Activated CD8-positive, alpha-beta T cell treated with anti-CD3 and anti-CD28 coated beads for 36 hours (primary cell): ENCODE measurements around the gene CMIP. TPM values are rescaled to one million over a fixed set of nuclear protein-coding genes. Genes with fewer than 3 reads are reported as not detected.

Experiments used
- ATAC-seq: fragments of 200-7000 bp; cut with Tn5 transposase; one replicate; pipeline ENCODE4 v1.10.0; 2021; ENCODE audit warnings: mild to moderate bottlenecking, moderate library complexity
- CTCF ChIA-PET: fragments of 350-600 bp; sonication (Branson Sonifier 250); formaldehyde crosslinking; loops from one replicate; lab custom pipeline; 2021; ENCODE audit warnings: antibody characterized with exemption; lab: Charles Lee
- POLR2A ChIA-PET: fragments of 350-600 bp; sonication (Branson Sonifier 250); formaldehyde crosslinking; loops from one replicate; lab custom pipeline; 2021; ENCODE audit warnings: antibody characterized with exemption; lab: Charles Lee
- DNase-seq: peaks from one replicate; pipeline ENCODE4 v3.0.0-alpha.2; 2020
- H3K27ac Mint-ChIP-seq: one replicate; pipeline ENCODE4 v1.8.0; 2021; ENCODE audit warnings: mild to moderate bottlenecking, mixed read lengths
- H3K27me3 Mint-ChIP-seq: one replicate; pipeline ENCODE4 v1.8.0; 2021; ENCODE audit warnings: mixed read lengths
- H3K36me3 Mint-ChIP-seq: one replicate; pipeline ENCODE4 v1.8.0; 2021; ENCODE audit warnings: low read depth, mixed read lengths
- H3K4me1 Mint-ChIP-seq: one replicate; pipeline ENCODE4 v1.8.0; 2021; ENCODE audit warnings: low read depth, mixed read lengths
- H3K4me3 Mint-ChIP-seq: one replicate; pipeline ENCODE4 v1.8.0; 2021; ENCODE audit warnings: mild to moderate bottlenecking, moderate library complexity, mixed read lengths
- H3K9me3 Mint-ChIP-seq: one replicate; pipeline ENCODE4 v1.8.0; 2021; ENCODE audit warnings: mixed read lengths
- CTCF ChIP-seq: fragments of 200-600 bp; IDR thresholded peaks from one replicate; pipeline ENCODE4 v1.8.0; 2022; ENCODE audit warnings: antibody characterized with exemption, mild to moderate bottlenecking
- intact Hi-C: fragments of 100-400 bp; cut with micrococcal nuclease; formaldehyde crosslinking; loops from one replicate; pipeline ENCODE4 v1.10.0; 2022
- total RNA-seq, 2 experiments: library from RNA; stranded (reverse); gene quantifications; one replicate each; pipeline ENCODE4 v1.2.3, GENCODE V29; 2021

The CMIP gene
- total RNA-seq, 2 experiments from 2014 or later, result 37.6 to 38.5 TPM

- no peak for TF ChIP-seq CTCF
- Mint-ChIP-seq H3K4me3 (no peak overlapping the region), H3K27ac (no peak overlapping the region), H3K9me3 (no peaks in the 10 kb centered on the region), H3K36me3 (no peaks in the 10 kb centered on the region), H3K27me3 (no peaks in the 10 kb centered on the region), H3K4me1 (no peaks in the 10 kb centered on the region)
- CTCF ChIA-PET, result no interaction called here
- DNase-seq (no peak), ATAC-seq (no peak)
- intact Hi-C loops, result no loop called here
- POLR2A ChIA-PET, result no interaction called here
These were observed 138.2 kb downstream of the CMIP start for GRCh38 chr16:81582655-81583441.

GRCh38 chr16:81583893-81584631 lies 139.5 kb downstream of the CMIP start:
- CTCF ChIA-PET, result no interaction called here
- TF ChIP-seq CTCF, result no peak
- Mint-ChIP-seq H3K27ac (no peak overlapping the region), H3K9me3 (no peaks in the 10 kb centered on the region), H3K36me3 (no peaks in the 10 kb centered on the region), H3K4me3 (no peak overlapping the region), H3K4me1 (no peaks in the 10 kb centered on the region), H3K27me3 (no peaks in the 10 kb centered on the region)
- DNase-seq (no peak), ATAC-seq (no peak)
- intact Hi-C loops, result no loop called here
- POLR2A ChIA-PET, result no interaction called here

DNA sequence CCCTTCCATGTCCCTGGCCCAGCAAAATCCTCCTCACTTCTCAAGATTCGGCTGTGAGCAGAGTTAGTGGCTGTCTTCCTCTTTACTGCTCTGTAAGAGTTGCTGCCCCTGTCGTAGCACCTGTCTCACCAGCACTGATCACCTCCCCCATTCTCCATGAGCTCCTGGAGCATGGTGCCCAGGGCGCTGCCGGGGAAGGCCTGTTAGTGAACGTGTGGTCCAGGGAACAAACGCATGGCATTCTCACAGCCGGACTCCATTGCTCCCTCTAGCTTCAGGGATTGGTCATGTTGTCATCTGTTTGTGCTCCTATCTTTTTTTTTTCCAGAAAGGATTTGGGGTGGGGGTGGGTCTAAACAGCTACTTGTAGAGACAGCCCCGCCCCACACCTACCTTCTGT lies 141.2 kb downstream of the CMIP start:
- intact Hi-C loops, result no loop called here
- POLR2A ChIA-PET, result no interaction called here
- no peak overlapping the region for H3K27ac Mint-ChIP-seq

DNA sequence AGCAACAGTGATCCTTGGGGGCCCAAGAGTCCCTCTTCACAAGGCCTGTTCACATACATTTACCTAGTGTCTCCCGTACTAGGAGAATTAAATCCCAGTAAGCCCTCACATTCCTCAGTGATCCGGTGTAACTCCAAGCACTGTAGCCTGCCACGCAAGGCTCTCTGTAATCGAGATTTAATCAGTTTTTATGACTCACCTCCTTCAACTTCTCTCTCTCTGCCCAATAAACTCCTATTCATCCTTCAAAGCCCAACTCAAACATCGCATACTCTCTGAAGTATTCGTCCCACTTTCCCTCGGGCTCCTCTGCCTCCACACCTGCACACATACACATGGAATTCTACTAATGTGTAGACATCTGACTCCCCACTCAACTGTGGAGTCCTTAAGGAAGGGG lies 141.8 kb downstream of the CMIP start:
- Mint-ChIP-seq H3K27ac (no peak overlapping the region), H3K4me1 (peaks cover 2% of the 10 kb centered on the region), H3K9me3 (no peaks in the 10 kb centered on the region), H3K27me3 (no peaks in the 10 kb centered on the region), H3K36me3 (no peaks in the 10 kb centered on the region), H3K4me3 (no peak overlapping the region)
- DNase-seq (no peak), ATAC-seq (no peak)
- intact Hi-C loops, result no loop called here
- ChIA-PET POLR2A (no interaction called here), CTCF (no interaction called here)
- TF ChIP-seq CTCF, result no peak

More for the DNA sequence above, 141.2 kb downstream of the CMIP start:
- TF ChIP-seq CTCF, result no peak
- CTCF ChIA-PET, result no interaction called here
- no peaks in the 10 kb centered on the region for H3K36me3 Mint-ChIP-seq
- DNase-seq (no peak), ATAC-seq (no peak)
- H3K9me3 Mint-ChIP-seq, result no peaks in the 10 kb centered on the region
- no peaks in the 10 kb centered on the region for H3K4me1 Mint-ChIP-seq
- H3K27me3 Mint-ChIP-seq, result no peaks in the 10 kb centered on the region
- no peak overlapping the region for H3K4me3 Mint-ChIP-seq

- Mint-ChIP-seq H3K27me3 (no peaks in the 10 kb centered on the region), H3K9me3 (no peaks in the 10 kb centered on the region), H3K36me3 (no peaks in the 10 kb centered on the region), H3K27ac (no peak overlapping the region), H3K4me1 (peaks cover 2% of the 10 kb centered on the region), H3K4me3 (no peak overlapping the region)
- ChIA-PET POLR2A (no interaction called here), CTCF (no interaction called here)
- TF ChIP-seq CTCF, result no peak
- no peak for ATAC-seq
- intact Hi-C loops, result no loop called here
- no peak for DNase-seq
These were observed 142.5 kb downstream of the CMIP start for GRCh38 chr16:81586977-81587625.
